ENCODE results near the gene KIAA0232.

KIAA0232 gene

DNA sequence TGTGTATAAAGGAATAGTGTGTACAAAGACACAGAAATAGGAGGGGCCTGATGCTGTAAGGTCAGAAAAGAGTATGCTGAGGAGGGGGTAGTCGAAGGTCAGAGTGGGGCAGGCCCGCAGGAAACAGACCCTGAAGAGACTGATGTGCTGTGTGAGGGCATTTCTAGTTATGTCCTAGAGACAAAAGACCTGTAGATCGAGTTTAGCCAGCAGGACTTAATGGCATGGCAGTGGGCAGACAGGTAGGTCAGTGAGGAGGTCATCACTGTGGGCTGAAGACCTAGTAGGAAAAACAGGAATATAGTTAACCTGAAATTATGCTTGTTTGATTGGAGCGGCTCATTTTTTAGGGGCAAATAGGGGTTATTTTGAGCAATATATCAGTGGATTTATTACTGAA lies 57.1 kb downstream of the KIAA0232 start:
- Histone ChIP-seq H2AFZ (ENCODE audit: low read depth, low read length) (no peak overlapping the region), H3K4me3 (ENCODE audit: low read length) (no peak overlapping the region), H3K9me3 (ENCODE audit: low read length) (peaks cover 8% of the 10 kb centered on the region), H3K4me1 (ENCODE audit: insufficient read depth, low read length) (peaks cover 21% of the 10 kb centered on the region), H3K27me3 (ENCODE audit: insufficient read depth, low read length) (no peaks in the 10 kb centered on the region), H3K36me3 (ENCODE audit: insufficient read depth, low read length) (peaks cover 39% of the 10 kb centered on the region)

DNA sequence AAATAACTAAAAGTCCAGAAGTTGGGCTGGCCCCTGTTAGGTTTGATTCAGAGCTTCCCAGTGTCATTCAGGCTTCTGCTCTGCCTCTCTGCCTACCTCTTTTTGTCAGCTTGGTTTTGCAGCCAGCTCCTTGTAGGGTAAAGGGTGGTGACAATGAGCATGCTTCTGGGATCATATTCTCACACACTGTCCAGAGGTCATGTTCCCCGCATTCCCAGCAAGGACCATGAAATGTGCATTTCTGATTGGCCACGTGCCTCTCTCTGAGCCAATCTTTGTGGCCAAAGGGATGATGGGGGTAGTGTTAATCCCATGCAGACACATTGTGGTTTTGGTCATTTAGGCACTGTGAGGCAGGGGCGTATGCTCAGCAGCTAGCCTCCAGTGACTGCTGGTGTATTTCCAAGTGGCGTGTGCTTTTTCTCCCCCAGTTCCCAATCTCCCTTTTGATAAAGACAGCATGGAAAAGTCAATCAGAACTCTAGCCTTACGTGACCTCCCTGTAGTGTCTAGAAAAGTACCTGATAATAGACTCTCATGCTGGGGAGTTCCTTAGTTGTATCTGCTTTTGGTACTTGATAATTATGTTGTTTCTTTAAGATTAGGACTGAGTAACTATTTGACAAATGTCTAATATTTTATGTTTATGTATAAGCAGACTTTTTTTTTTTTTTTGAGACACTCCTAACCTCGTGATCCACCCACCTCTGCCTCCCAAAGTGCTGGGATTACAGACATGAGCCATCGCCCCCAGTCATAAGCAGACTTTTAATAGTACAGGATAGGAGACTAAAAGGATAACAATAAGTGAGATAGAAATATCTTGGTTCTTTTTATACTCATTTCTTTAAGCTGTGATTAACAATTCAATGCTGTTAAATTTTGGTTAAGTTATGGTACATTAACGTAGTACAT lies 57.8 kb downstream of the KIAA0232 start:
- Histone ChIP-seq H3K36me3 (ENCODE audit: insufficient read depth, low read length) (peaks cover 37% of the 10 kb centered on the region), H3K4me1 (ENCODE audit: insufficient read depth, low read length) (peaks cover 21% of the 10 kb centered on the region), H2AFZ (ENCODE audit: low read depth, low read length) (no peak overlapping the region), H3K27me3 (ENCODE audit: insufficient read depth, low read length) (no peaks in the 10 kb centered on the region), H3K4me3 (ENCODE audit: low read length) (no peak overlapping the region), H3K9me3 (ENCODE audit: low read length) (peaks cover 3% of the 10 kb centered on the region)

DNA sequence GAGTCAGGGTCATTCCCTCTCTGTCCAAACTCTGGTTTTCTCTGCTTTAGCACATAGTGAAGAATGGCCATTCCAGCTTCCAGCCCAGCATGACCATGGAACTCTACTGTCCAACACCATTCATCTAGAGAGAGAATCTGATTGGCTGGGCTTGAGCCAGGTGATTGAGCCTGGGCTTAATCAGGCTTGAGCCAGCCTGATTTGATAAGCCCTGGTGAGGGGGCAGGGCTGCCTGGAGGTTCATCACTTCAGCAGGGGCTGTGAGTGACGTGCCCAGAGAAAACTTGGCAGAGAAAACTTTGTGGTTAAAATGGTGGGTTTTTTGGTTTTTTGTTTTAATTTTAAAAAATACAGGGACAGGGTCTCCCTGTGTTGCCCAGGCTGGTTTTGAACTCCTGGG lies 62.5 kb downstream of the KIAA0232 start:
- Histone ChIP-seq H3K4me3 (ENCODE audit: low read length) (no peak overlapping the region), H3K27me3 (ENCODE audit: insufficient read depth, low read length) (no peaks in the 10 kb centered on the region), H3K4me1 (ENCODE audit: insufficient read depth, low read length) (peaks cover 15% of the 10 kb centered on the region), H2AFZ (ENCODE audit: low read depth, low read length) (no peak overlapping the region), H3K36me3 (ENCODE audit: insufficient read depth, low read length) (peaks cover 56% of the 10 kb centered on the region), H3K9me3 (ENCODE audit: low read length) (no peaks in the 10 kb centered on the region)

DNA sequence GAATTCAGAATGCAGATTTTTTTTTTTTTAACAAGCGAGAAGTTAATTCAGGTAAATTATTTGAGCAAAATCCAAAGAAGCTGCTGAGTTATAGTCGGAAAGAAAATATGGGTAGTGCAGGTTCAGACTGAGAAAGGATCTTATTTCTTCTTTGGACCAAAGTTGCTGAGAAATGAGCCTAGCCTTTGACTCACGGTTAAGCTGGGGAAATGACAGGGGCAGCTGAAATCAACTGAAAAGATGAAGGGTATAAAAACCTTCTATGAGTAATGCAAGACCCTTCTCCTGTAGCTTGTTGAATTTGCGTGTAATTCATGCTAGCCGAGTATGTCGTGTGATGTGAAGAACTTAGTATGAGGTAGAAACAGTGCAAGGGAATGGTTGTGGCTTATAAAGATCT lies 63.0 kb downstream of the KIAA0232 start:
- Histone ChIP-seq H2AFZ (ENCODE audit: low read depth, low read length) (no peak overlapping the region), H3K27me3 (ENCODE audit: insufficient read depth, low read length) (no peaks in the 10 kb centered on the region), H3K9me3 (ENCODE audit: low read length) (no peaks in the 10 kb centered on the region), H3K4me1 (ENCODE audit: insufficient read depth, low read length) (peaks cover 10% of the 10 kb centered on the region), H3K4me3 (ENCODE audit: low read length) (no peak overlapping the region), H3K36me3 (ENCODE audit: insufficient read depth, low read length) (peaks cover 58% of the 10 kb centered on the region)

DNA sequence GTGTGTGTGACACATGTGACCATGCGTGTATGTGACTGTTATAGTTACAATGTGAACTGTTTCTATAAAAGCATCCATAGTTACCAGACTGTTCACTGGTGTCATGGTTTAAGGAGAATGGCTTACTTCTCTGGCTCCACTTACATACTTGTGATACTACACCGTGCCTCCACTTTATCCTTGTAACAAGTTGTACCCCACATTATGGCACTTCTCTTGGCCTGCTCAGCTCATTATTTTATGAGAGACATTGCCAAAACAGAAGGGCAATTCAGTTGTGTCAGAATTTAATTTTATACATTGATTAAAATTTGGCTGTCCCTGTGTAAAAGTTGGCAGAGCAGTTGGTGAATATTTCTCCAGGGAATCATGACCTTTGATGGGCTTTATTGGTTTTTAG lies 64.7 kb downstream of the KIAA0232 start:
- Histone ChIP-seq H3K27me3 (ENCODE audit: insufficient read depth, low read length) (no peaks in the 10 kb centered on the region), H3K9me3 (ENCODE audit: low read length) (no peaks in the 10 kb centered on the region), H3K36me3 (ENCODE audit: insufficient read depth, low read length) (peaks cover 53% of the 10 kb centered on the region), H3K4me3 (ENCODE audit: low read length) (no peak overlapping the region), H3K4me1 (ENCODE audit: insufficient read depth, low read length) (peaks cover 7% of the 10 kb centered on the region), H2AFZ (ENCODE audit: low read depth, low read length) (no peak overlapping the region)

DNA sequence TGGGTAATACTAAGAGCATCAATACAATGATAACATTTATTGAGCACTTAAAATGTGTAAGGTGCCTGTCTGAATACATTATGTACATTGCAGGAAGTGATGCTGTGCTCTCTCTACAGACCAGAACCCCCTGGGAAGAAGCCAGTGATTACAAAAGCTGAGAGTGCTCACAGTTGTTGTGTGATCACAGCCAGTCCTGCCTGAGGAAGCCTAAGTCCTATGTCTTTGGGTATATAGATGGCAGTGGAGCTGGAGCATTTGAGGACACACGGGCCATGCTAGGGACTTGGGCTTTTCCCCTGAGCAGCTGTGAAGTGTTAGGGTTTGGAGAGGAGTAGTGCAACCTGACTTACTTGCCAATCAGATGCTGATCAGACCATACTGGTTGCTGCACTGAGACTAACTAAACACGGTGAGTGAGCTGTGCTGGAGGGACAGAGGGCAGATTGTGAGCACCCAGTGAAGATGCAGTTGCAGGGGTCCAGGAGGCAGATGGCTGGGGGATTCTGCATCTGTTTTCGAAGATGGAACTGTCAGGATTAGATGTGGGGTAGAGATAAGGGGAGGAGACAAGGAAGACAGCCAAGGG lies 66.3 kb downstream of the KIAA0232 start:
- peaks cover 12% of the 10 kb centered on the region for H3K4me1 ChIP-seq (ENCODE audit: insufficient read depth, low read length)
- H3K9me3 ChIP-seq (ENCODE audit: low read length): peaks cover 5% of the 10 kb centered on the region
- H2AFZ ChIP-seq (ENCODE audit: low read depth, low read length): no peak overlapping the region
- H3K36me3 ChIP-seq (ENCODE audit: insufficient read depth, low read length): peaks cover 54% of the 10 kb centered on the region
- H3K4me3 ChIP-seq (ENCODE audit: low read length): no peak overlapping the region
- no peaks in the 10 kb centered on the region for H3K27me3 ChIP-seq (ENCODE audit: insufficient read depth, low read length)

DNA sequence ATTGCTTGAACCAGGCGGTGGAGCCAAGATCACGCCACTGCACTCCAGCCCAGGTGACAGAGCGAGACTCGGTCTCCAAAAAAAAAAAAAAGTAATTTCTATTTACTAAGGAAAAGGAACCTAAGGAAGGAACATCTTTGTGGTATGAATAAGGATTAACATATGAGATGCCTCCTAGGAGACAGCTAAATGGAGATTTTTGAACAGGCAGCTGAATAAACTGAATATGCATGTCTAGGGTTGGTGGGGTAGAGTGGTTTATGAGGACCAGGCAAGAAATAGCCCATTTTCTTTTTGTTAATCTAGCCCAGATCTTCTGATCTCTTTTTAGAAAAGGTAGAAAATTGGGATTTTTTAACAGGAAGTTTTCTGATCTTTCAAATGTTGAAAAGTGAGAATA lies 67.2 kb downstream of the KIAA0232 start:
- Histone ChIP-seq H3K4me3 (ENCODE audit: low read length) (no peak overlapping the region), H3K4me1 (ENCODE audit: insufficient read depth, low read length) (peaks cover 20% of the 10 kb centered on the region), H3K9me3 (ENCODE audit: low read length) (peaks cover 5% of the 10 kb centered on the region), H3K27me3 (ENCODE audit: insufficient read depth, low read length) (no peaks in the 10 kb centered on the region), H3K36me3 (ENCODE audit: insufficient read depth, low read length) (peaks cover 48% of the 10 kb centered on the region), H2AFZ (ENCODE audit: low read depth, low read length) (no peak overlapping the region)

DNA sequence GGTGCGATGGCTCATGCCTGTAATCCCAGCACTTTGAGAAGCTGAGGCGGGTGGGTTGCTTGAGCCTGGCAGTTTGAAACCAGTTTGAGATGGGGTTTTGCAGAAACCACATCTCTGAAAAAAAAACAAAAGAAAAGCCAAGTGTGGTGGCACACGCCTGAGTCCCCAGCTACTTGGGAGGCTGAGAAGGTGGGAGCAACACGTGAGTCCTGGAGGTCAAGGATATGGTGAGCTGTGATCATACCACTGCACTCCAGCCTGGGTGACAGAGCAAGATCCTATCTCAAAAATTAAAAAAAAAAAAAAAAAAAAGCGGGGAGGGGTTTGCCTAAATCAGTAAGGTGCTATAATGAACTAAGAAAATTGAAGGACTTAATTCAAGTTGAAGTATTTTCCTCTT lies 68.9 kb downstream of the KIAA0232 start:
- Histone ChIP-seq H3K4me3 (ENCODE audit: low read length) (no peak overlapping the region), H3K36me3 (ENCODE audit: insufficient read depth, low read length) (peaks cover 43% of the 10 kb centered on the region), H3K27me3 (ENCODE audit: insufficient read depth, low read length) (no peaks in the 10 kb centered on the region), H2AFZ (ENCODE audit: low read depth, low read length) (no peak overlapping the region), H3K4me1 (ENCODE audit: insufficient read depth, low read length) (peaks cover 16% of the 10 kb centered on the region), H3K9me3 (ENCODE audit: low read length) (peaks cover 5% of the 10 kb centered on the region)

DNA sequence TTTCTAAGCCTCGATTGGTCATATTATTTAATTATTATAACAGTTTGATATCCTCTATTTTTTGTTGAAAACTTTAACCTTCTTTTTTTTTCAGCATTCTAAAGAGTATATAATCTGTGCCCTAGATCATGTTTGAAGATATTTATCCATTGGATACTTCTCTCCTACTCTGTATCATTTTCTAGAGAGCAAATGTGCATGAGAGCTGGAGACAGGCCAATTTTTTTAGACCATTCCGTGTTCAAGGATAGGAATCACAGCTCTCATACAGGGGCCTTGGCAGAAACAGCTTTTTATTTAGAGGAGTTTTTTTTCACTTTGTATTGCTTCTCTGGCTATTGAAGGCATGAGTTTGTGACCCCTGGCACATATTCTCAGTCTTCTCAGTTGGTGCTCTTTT lies 69.4 kb downstream of the KIAA0232 start:
- Histone ChIP-seq H2AFZ (ENCODE audit: low read depth, low read length) (no peak overlapping the region), H3K36me3 (ENCODE audit: insufficient read depth, low read length) (peaks cover 44% of the 10 kb centered on the region), H3K9me3 (ENCODE audit: low read length) (peaks cover 5% of the 10 kb centered on the region), H3K4me3 (ENCODE audit: low read length) (no peak overlapping the region), H3K4me1 (ENCODE audit: insufficient read depth, low read length) (peaks cover 13% of the 10 kb centered on the region), H3K27me3 (ENCODE audit: insufficient read depth, low read length) (no peaks in the 10 kb centered on the region)

DNA sequence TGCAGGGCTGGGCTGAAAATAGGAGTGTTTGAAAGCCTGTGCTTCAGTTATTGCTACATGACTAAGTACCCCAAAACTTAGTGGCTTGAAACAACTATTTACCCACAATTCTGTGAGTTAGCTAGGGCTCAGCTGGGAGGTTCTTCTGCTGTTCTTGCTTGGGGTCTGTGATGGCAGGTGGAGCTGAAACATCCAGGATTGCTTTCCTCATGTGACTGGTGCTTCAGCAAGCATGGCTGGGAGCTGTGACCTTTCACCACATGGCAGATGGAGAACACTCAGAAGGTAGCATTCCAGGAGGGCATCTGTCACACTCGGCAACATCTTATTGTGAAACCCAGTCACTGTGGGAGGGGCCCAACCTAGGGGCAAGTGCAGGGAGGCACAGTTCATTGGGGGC lies 70.1 kb downstream of the KIAA0232 start:
- Histone ChIP-seq H3K9me3 (ENCODE audit: low read length) (peaks cover 5% of the 10 kb centered on the region), H3K27me3 (ENCODE audit: insufficient read depth, low read length) (no peaks in the 10 kb centered on the region), H3K4me3 (ENCODE audit: low read length) (no peak overlapping the region), H3K4me1 (ENCODE audit: insufficient read depth, low read length) (peaks cover 13% of the 10 kb centered on the region), H2AFZ (ENCODE audit: low read depth, low read length) (no peak overlapping the region), H3K36me3 (ENCODE audit: insufficient read depth, low read length) (peaks cover 44% of the 10 kb centered on the region)

DNA sequence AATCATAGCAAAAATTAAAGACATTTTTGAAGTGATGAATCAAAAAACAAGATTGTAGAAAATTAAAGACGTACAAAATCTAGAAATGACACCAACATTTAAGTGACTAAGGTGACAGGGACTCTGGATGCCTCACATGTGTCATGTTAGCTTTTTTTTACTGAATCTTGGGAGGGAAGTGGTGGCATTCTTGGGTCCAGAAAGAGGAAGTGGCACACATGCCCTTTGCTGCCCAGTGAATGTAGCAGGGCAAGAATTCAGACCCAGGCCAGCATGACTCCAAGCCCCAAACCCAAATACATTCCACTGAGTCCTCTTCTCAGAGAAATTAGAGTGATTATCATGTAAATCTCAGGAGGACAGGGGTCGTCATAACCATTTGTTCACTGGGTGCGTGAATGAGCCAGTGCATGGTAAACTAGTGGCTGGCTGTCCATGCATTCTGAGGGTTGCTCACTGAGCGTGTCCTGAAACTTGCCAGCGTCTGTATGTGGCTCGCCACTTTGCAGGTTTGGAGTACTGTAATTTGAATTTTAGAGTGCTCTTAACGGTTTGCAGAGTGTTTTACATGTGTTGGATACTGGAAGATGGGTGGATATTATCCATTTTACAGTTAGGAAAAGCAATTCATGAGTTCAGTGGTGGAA lies 71.7 kb downstream of the KIAA0232 start:
- Histone ChIP-seq H2AFZ (ENCODE audit: low read depth, low read length) (no peak overlapping the region), H3K9me3 (ENCODE audit: low read length) (peaks cover 5% of the 10 kb centered on the region), H3K36me3 (ENCODE audit: insufficient read depth, low read length) (peaks cover 45% of the 10 kb centered on the region), H3K4me3 (ENCODE audit: low read length) (no peak overlapping the region), H3K27me3 (ENCODE audit: insufficient read depth, low read length) (no peaks in the 10 kb centered on the region), H3K4me1 (ENCODE audit: insufficient read depth, low read length) (peaks cover 13% of the 10 kb centered on the region)

DNA sequence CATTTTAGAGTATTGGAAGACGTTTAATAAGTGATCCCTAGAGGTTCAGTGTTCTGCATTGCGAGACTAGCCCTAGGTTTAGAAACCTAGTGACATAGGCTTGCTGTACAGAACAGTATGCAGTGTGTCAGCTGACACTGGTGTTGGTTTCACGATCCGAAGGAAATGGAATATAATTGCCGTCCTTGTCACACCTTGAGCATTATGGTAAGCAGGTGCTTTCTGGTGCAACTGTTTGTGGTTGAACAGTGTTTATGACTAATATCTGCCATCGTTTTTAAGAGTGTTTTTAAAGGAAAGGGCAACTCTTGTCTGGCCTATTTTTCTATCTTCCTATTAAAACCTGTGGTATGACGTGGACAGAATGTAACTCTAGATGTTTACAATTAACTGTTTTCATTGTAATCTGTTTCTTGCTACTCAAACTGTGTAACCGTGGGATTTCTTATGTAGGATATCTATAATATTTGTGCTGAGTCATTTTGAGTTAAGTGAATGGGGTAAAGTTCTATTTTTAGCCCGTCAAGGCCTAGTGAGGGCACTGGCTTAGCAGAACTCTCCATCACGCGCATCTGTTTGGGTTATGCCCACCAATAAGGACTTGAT lies 73.3 kb downstream of the KIAA0232 start:
- no peak overlapping the region for H2AFZ ChIP-seq (ENCODE audit: low read depth, low read length)
- no peaks in the 10 kb centered on the region for H3K27me3 ChIP-seq (ENCODE audit: insufficient read depth, low read length)
- peaks cover 5% of the 10 kb centered on the region for H3K9me3 ChIP-seq (ENCODE audit: low read length)
- peaks cover 52% of the 10 kb centered on the region for H3K36me3 ChIP-seq (ENCODE audit: insufficient read depth, low read length)
- peaks cover 13% of the 10 kb centered on the region for H3K4me1 ChIP-seq (ENCODE audit: insufficient read depth, low read length)
- no peak overlapping the region for H3K4me3 ChIP-seq (ENCODE audit: low read length)

DNA sequence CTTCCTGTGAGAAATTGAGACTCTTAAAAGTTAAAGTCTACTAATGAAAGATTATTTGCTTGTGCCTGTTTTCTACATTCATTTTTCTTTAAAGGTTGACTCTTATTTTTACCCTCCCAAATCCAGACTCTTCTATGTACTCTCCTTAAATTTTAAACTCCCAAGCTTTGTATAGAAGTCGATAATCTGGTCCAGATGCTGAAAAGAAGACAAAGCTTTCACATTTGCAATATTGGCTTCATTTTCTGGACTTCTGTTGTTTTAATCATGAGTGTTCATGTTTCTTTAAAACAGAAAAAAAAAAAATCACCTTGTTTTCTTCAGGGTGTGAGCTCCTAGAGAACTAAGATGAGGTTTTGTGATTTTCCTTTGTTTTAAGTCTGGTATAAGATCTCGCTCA lies 73.9 kb downstream of the KIAA0232 start:
- H3K27me3 ChIP-seq (ENCODE audit: insufficient read depth, low read length): no peaks in the 10 kb centered on the region
- peaks cover 57% of the 10 kb centered on the region for H3K36me3 ChIP-seq (ENCODE audit: insufficient read depth, low read length)
- peaks cover 13% of the 10 kb centered on the region for H3K4me1 ChIP-seq (ENCODE audit: insufficient read depth, low read length)
- H2AFZ ChIP-seq (ENCODE audit: low read depth, low read length): no peak overlapping the region
- H3K9me3 ChIP-seq (ENCODE audit: low read length): peaks cover 5% of the 10 kb centered on the region
- H3K4me3 ChIP-seq (ENCODE audit: low read length): no peak overlapping the region

Data from neuron (in vitro differentiated cells).